ENCODE measurements around the gene INSIG1.

Gene INSIG1

DNA sequence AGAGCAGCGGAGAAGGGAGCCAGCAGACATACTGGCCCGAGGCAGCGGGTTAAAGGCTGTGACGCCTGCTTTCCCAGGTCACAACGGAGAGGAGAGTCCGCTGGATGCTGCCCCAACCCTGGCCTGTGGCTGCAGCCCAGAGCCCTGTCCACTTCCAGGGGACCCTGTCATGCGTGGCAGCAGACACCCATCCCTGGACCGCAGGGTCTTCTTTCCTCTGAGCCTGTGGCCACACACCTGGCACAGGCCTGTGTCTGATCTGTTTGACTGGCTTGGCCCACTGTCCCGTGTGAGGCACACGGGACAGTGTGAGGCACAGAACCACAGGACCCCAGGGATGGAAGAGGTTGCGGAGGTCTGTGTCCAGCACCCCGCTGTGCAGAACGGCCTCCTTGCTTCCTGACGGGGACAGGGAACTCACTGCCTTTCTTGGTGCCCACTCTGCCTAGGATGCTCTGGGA is 42.4 kb downstream of the INSIG1 start:
- H3K9me2 ChIP-seq (replicated peaks; ENCODE audit: low read depth, low read length), result no peaks in the 10 kb centered on the region

DNA sequence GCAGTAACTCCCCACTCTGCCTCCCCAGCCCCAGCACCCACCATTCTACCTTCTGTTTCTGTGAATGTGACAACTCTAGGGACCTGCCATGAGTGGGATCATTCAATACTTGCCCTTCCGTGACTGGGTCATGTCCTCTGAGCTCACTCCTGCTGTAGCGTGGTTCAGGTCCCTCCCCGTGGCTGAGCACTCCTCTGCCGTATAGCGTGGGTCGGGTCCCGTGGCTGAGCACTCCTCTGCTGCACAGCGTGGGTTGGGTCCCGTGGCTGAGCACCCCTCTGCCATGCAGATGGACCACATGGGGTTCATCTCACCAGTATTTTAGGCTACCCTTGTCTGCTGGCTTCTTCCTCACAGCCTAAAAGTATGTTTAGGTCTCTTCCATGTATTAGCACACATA is 43.0 kb downstream of the INSIG1 start:
- Histone ChIP-seq H3K4me1 (ENCODE audit: insufficient read depth, low read length, poor library complexity, severe bottlenecking) (peaks cover 35% of the 10 kb centered on the region), H3K9ac (ENCODE audit: low read depth, low read length, poor library complexity, severe bottlenecking) (no peak overlapping the region), H3K9me2 (replicated peaks; ENCODE audit: low read depth, low read length) (no peaks in the 10 kb centered on the region), H3K4me3 (ENCODE audit: low read length, poor library complexity, severe bottlenecking) (no peak overlapping the region), H3F3A (ENCODE audit: low read depth) (no peaks in the 10 kb centered on the region), H3K36me3 (ENCODE audit: insufficient read depth, low read length) (no peaks in the 10 kb centered on the region), H4K20me1 (ENCODE audit: insufficient read depth, low read length, poor library complexity, severe bottlenecking) (no peaks in the 10 kb centered on the region), H2AFZ (ENCODE audit: low read length) (no peak overlapping the region), H3K79me2 (ENCODE audit: insufficient read depth, low read length) (no peaks in the 10 kb centered on the region), H3K27me3 (ENCODE audit: insufficient read depth, low read length, poor library complexity, severe bottlenecking) (no peaks in the 10 kb centered on the region), H3K4me2 (ENCODE audit: low read depth, low read length, poor library complexity, severe bottlenecking) (no peak overlapping the region), H3K9me3 (ENCODE audit: insufficient read depth, low read depth, low read length) (no peaks in the 10 kb centered on the region)
- TF ChIP-seq, protein P1, sequence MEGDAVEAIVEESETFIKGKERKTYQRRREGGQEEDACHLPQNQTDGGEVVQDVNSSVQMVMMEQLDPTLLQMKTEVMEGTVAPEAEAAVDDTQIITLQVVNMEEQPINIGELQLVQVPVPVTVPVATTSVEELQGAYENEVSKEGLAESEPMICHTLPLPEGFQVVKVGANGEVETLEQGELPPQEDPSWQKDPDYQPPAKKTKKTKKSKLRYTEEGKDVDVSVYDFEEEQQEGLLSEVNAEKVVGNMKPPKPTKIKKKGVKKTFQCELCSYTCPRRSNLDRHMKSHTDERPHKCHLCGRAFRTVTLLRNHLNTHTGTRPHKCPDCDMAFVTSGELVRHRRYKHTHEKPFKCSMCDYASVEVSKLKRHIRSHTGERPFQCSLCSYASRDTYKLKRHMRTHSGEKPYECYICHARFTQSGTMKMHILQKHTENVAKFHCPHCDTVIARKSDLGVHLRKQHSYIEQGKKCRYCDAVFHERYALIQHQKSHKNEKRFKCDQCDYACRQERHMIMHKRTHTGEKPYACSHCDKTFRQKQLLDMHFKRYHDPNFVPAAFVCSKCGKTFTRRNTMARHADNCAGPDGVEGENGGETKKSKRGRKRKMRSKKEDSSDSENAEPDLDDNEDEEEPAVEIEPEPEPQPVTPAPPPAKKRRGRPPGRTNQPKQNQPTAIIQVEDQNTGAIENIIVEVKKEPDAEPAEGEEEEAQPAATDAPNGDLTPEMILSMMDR (conservative IDR thresholded peaks at IDR 0.05; ENCODE audit: low read length), result no peak
- TF ChIP-seq EZH2phosphoT487 (IDR thresholded peaks at IDR 0.05; ENCODE audit: borderline replicate concordance), result no peak

More for the DNA sequence above, 42.4 kb downstream of the INSIG1 start:
- Histone ChIP-seq H3K4me3 (ENCODE audit: low read length, poor library complexity, severe bottlenecking) (no peak overlapping the region), H4K20me1 (ENCODE audit: insufficient read depth, low read length, poor library complexity, severe bottlenecking) (no peaks in the 10 kb centered on the region), H3K4me1 (ENCODE audit: insufficient read depth, low read length, poor library complexity, severe bottlenecking) (peaks cover 33% of the 10 kb centered on the region), H3K36me3 (ENCODE audit: insufficient read depth, low read length) (no peaks in the 10 kb centered on the region), H3K4me2 (ENCODE audit: low read depth, low read length, poor library complexity, severe bottlenecking) (no peak overlapping the region), H3K27me3 (ENCODE audit: insufficient read depth, low read length, poor library complexity, severe bottlenecking) (no peaks in the 10 kb centered on the region), H3K79me2 (ENCODE audit: insufficient read depth, low read length) (no peaks in the 10 kb centered on the region), H3F3A (ENCODE audit: low read depth) (no peaks in the 10 kb centered on the region), H2AFZ (ENCODE audit: low read length) (no peak overlapping the region), H3K9me3 (ENCODE audit: insufficient read depth, low read depth, low read length) (no peaks in the 10 kb centered on the region), H3K9ac (ENCODE audit: low read depth, low read length, poor library complexity, severe bottlenecking) (no peak overlapping the region)
- TF ChIP-seq, protein P1 (conservative IDR thresholded peaks at IDR 0.05; ENCODE audit: low read length), result no peak
- TF ChIP-seq EZH2phosphoT487 (IDR thresholded peaks at IDR 0.05; ENCODE audit: borderline replicate concordance), result no peak

DNA sequence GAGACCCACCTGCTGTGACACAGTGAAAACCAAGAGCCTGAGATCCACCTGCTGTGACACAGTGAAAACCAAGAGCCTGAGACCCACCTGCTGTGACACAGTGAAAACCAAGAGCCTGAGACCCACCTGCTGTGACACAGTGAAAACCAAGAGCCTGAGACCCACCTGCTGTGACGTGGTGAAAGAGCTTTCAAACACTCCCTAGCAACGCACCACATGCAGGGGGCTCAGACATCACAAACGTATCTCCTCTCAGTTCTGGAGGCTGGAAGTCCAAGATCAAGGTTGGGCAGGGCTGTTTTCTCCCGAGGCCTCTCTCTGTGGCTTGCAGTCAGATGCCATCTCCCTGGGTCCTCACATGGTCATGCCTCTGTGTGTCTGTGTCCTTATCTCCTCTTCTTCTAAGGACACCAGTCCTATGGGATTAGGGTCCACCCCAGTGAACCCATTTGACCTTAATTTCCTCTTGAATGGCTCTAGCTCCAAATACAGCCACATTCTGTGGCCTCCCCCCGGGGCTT is 43.8 kb downstream of the INSIG1 start:
- Histone ChIP-seq H3K9me3 (ENCODE audit: insufficient read depth, low read depth, low read length) (no peaks in the 10 kb centered on the region), H3K4me3 (ENCODE audit: low read length, poor library complexity, severe bottlenecking) (no peak overlapping the region), H3K79me2 (ENCODE audit: insufficient read depth, low read length) (no peaks in the 10 kb centered on the region), H3F3A (ENCODE audit: low read depth) (no peaks in the 10 kb centered on the region), H3K9me2 (replicated peaks; ENCODE audit: low read depth, low read length) (no peaks in the 10 kb centered on the region), H2AFZ (ENCODE audit: low read length) (no peak overlapping the region), H3K27me3 (ENCODE audit: insufficient read depth, low read length, poor library complexity, severe bottlenecking) (no peaks in the 10 kb centered on the region), H4K20me1 (ENCODE audit: insufficient read depth, low read length, poor library complexity, severe bottlenecking) (no peaks in the 10 kb centered on the region), H3K9ac (ENCODE audit: low read depth, low read length, poor library complexity, severe bottlenecking) (no peak overlapping the region), H3K4me1 (ENCODE audit: insufficient read depth, low read length, poor library complexity, severe bottlenecking) (peaks cover 35% of the 10 kb centered on the region), H3K4me2 (ENCODE audit: low read depth, low read length, poor library complexity, severe bottlenecking) (no peak overlapping the region), H3K36me3 (ENCODE audit: insufficient read depth, low read length) (no peaks in the 10 kb centered on the region)
- TF ChIP-seq EZH2phosphoT487 (IDR thresholded peaks at IDR 0.05; ENCODE audit: borderline replicate concordance), result no peak

DNA sequence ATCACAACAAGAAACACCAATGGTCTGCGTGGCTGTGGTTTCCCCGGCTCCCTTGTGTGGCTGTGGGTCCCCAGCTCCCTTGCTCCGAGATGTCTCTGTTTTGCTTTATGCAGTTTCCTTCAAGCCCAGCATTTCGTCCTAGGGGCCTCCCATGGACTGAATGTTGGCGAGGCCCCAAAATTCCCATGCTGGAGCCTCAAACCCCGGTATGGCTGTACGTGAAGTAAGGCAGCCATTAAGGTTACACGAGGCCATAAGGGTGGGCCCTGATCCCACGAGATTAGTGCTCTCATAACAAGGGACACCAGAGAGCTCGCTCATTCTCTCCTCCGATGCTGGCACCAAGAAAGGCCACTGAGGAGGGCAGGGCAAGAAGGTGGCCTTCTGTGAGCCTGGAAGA is 44.6 kb downstream of the INSIG1 start:
- no peaks in the 10 kb centered on the region for H3K9me3 ChIP-seq (ENCODE audit: insufficient read depth, low read depth, low read length)
- H3K4me3 ChIP-seq (ENCODE audit: low read length, poor library complexity, severe bottlenecking), result no peak overlapping the region
- H4K20me1 ChIP-seq (ENCODE audit: insufficient read depth, low read length, poor library complexity, severe bottlenecking), result no peaks in the 10 kb centered on the region
- H3K9ac ChIP-seq (ENCODE audit: low read depth, low read length, poor library complexity, severe bottlenecking), result no peak overlapping the region
- H3K36me3 ChIP-seq (ENCODE audit: insufficient read depth, low read length), result no peaks in the 10 kb centered on the region
- TF ChIP-seq EZH2phosphoT487 (IDR thresholded peaks at IDR 0.05; ENCODE audit: borderline replicate concordance), result no peak
- TF ChIP-seq, protein P1 (conservative IDR thresholded peaks at IDR 0.05; ENCODE audit: low read length), result no peak
- no peaks in the 10 kb centered on the region for H3K27me3 ChIP-seq (ENCODE audit: insufficient read depth, low read length, poor library complexity, severe bottlenecking)
- H3F3A ChIP-seq (ENCODE audit: low read depth), result no peaks in the 10 kb centered on the region
- H3K9me2 ChIP-seq (replicated peaks; ENCODE audit: low read depth, low read length), result no peaks in the 10 kb centered on the region
- no peak overlapping the region for H3K4me2 ChIP-seq (ENCODE audit: low read depth, low read length, poor library complexity, severe bottlenecking)
- peaks cover 31% of the 10 kb centered on the region for H3K4me1 ChIP-seq (ENCODE audit: insufficient read depth, low read length, poor library complexity, severe bottlenecking)
- H2AFZ ChIP-seq (ENCODE audit: low read length), result no peak overlapping the region
- no peaks in the 10 kb centered on the region for H3K79me2 ChIP-seq (ENCODE audit: insufficient read depth, low read length)

Measured in Loucy (cell line).